Panc1 (cell line): ENCODE data around the gene ADAMTS7. TPM values are rescaled to one million over a fixed set of nuclear protein-coding genes. Genes with fewer than 3 reads are reported as not detected.

Experiments used
- ATAC-seq: fragments of 200-7000 bp; cut with Tn5 transposase; 2 replicates; pipeline ENCODE4 v1.9.1; 2020; ENCODE audit warnings: mild to moderate bottlenecking, moderate library complexity
- BruUV-seq: library from RNA; stranded (reverse); fragments of 400-500 nt; replicated peaks from 2 replicates; lab custom pipeline; 2021; lab: Mats Ljungman, UMichigan
- CTCF ChIA-PET: fragments of 300-600 bp; sonication (Branson Sonifier 250); formaldehyde crosslinking; loops from one replicate; lab custom pipeline; 2022; ENCODE audit warnings: antibody characterized with exemption; lab: Charles Lee
- POLR2A ChIA-PET: fragments of 300-600 bp; sonication (Branson Sonifier 250); formaldehyde crosslinking; loops from one replicate; lab custom pipeline; 2022; ENCODE audit warnings: antibody characterized with exemption; lab: Charles Lee
- DNase-seq: peaks from one replicate; pipeline ENCODE4 v3.0.0-alpha.2; 2010; ENCODE audit warnings: low read depth, low spot score
- H3K27ac ChIP-seq: 2 replicates; pipeline ENCODE4 v1.5.1; 2011; ENCODE audit warnings: mild to moderate bottlenecking, low read length, inconsistent platforms
- H3K27me3 ChIP-seq: fragments of 200-500 bp; sonication (Bioruptor generic); 2 replicates; pipeline ENCODE4 v1.6.0; 2014; ENCODE audit warnings: low read length, inconsistent platforms; ENCODE audit not compliant: control insufficient read depth, insufficient read depth
- H3K36me3 ChIP-seq: fragments of 200-500 bp; sonication (Bioruptor generic); 2 replicates; pipeline ENCODE4 v1.5.1; 2014; ENCODE audit warnings: inconsistent platforms, mild to moderate bottlenecking, low read length, moderate library complexity; ENCODE audit not compliant: control insufficient read depth, insufficient read depth
- H3K4me1 ChIP-seq: 2 replicates; pipeline ENCODE4 v1.5.1; 2011; ENCODE audit warnings: inconsistent platforms, mild to moderate bottlenecking, low read length, moderate library complexity; ENCODE audit not compliant: control insufficient read depth, insufficient read depth
- H3K4me3 ChIP-seq, 2 experiments: 2 replicates each; pipeline ENCODE4 v1.5.1; 2011 to 2012; ENCODE audit warnings: low read depth in 2 of 2, low read length in 2 of 2, mild to moderate bottlenecking in 2 of 2, inconsistent platforms in 1 of 2, moderate library complexity in 1 of 2
- H3K9me3 ChIP-seq: fragments of 200-500 bp; sonication (Bioruptor generic); 2 replicates; pipeline ENCODE4 v1.5.1; 2014; ENCODE audit warnings: low read depth, mild to moderate bottlenecking, inconsistent platforms, low read length, moderate library complexity; ENCODE audit not compliant: control insufficient read depth, insufficient read depth
- CTCF ChIP-seq: fragments of 450-650 bp; IDR thresholded peaks from 2 replicates; pipeline ENCODE4 v1.5.1; 2017; ENCODE audit warnings: mild to moderate bottlenecking
- POLR2AphosphoS5 ChIP-seq: IDR thresholded peaks from 2 replicates; pipeline ENCODE4 v1.6.1; 2012; ENCODE audit warnings: mild to moderate bottlenecking, low read depth, low read length, moderate library complexity
- SIN3A ChIP-seq: IDR thresholded peaks from 2 replicates; pipeline ENCODE4 v1.6.1; 2012; ENCODE audit warnings: low read depth, mild to moderate bottlenecking, low read length, moderate library complexity, borderline replicate concordance; ENCODE audit not compliant: insufficient read depth
- TCF7L2 ChIP-seq: IDR thresholded peaks from 2 replicates; pipeline ENCODE4 v1.6.1; 2011; ENCODE audit warnings: mild to moderate bottlenecking, low read depth, low read length, inconsistent platforms
- in situ Hi-C: cut with HindIII; loops from 2 replicates; pipeline ENCODE4 v1.10.0; 2016; ENCODE audit warnings: low sequenced_read_pairs, low pct_unique_long_range_greater_than_20kb
- intact Hi-C: fragments of 100-400 bp; cut with micrococcal nuclease; formaldehyde crosslinking; loops from one replicate; pipeline ENCODE4 v1.10.0; 2022; ENCODE audit not compliant: unreplicated experiment
- total RNA-seq: library from RNA; stranded (reverse); gene quantifications from one replicate; pipeline ENCODE4 v1.2.1, GENCODE V29; 2021; ENCODE audit not compliant: unreplicated experiment
- TF ChIP-seq, protein P1 (sequence below), 2 experiments: IDR thresholded peaks; 2 replicates each; pipeline ENCODE4 v1.6.1; 2011 to 2012; ENCODE audit warnings: low read depth in 2 of 2, control low read depth in 1 of 2, low read length in 1 of 2, mild to moderate bottlenecking in 1 of 2, moderate library complexity in 1 of 2; ENCODE audit not compliant: insufficient read depth in 1 of 2

Gene ADAMTS7
- total RNA-seq, 1 experiment from 2014 or later, result 1.0 TPM

DNA sequence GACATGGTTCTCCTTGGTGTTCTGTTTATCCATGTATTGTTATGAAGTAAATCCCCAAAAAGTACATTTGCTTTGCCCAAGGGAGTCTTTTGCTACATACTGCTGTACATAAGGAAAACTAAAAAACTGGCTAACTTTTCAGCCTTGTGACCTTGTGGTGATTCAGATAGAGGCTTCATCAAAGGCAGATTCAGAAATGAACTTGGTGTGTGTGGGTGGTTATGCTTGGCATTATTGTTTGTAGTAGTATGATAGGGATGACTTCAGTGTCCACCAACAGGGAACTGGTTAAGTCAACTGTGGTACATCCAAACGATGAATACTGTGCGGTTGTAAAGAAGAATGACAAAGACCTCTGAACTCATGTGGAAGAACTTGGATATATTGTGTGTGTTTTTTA, 94.6 kb downstream of the ADAMTS7 start:
- no TSS peak for BruUV-seq
- ATAC-seq (no peak), DNase-seq (no peak)
- TF ChIP-seq POLR2AphosphoS5 (no peak), SIN3A (no peak), TCF7L2 (no peak), CTCF (no peak)
- TF ChIP-seq, protein P1, sequence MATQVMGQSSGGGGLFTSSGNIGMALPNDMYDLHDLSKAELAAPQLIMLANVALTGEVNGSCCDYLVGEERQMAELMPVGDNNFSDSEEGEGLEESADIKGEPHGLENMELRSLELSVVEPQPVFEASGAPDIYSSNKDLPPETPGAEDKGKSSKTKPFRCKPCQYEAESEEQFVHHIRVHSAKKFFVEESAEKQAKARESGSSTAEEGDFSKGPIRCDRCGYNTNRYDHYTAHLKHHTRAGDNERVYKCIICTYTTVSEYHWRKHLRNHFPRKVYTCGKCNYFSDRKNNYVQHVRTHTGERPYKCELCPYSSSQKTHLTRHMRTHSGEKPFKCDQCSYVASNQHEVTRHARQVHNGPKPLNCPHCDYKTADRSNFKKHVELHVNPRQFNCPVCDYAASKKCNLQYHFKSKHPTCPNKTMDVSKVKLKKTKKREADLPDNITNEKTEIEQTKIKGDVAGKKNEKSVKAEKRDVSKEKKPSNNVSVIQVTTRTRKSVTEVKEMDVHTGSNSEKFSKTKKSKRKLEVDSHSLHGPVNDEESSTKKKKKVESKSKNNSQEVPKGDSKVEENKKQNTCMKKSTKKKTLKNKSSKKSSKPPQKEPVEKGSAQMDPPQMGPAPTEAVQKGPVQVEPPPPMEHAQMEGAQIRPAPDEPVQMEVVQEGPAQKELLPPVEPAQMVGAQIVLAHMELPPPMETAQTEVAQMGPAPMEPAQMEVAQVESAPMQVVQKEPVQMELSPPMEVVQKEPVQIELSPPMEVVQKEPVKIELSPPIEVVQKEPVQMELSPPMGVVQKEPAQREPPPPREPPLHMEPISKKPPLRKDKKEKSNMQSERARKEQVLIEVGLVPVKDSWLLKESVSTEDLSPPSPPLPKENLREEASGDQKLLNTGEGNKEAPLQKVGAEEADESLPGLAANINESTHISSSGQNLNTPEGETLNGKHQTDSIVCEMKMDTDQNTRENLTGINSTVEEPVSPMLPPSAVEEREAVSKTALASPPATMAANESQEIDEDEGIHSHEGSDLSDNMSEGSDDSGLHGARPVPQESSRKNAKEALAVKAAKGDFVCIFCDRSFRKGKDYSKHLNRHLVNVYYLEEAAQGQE (IDR thresholded peaks at IDR 0.05; ENCODE audit: insufficient read depth in 1 of 2, low read depth in 2 of 2, low read length in 1 of 2), result no peak
- intact Hi-C loops (no loop called here), in situ Hi-C loops (no loop called here)
- Histone ChIP-seq H3K27me3 (peaks cover 2% of the 10 kb centered on the region; the same call in 1 of the 2 replicates), H3K4me1 (no peaks in the 10 kb centered on the region), H3K27ac (no peak overlapping the region), H3K9me3 (no peaks in the 10 kb centered on the region), H3K4me3 (no peak overlapping the region), H3K36me3 (no peaks in the 10 kb centered on the region)
- POLR2A ChIA-PET, result no interaction called here
- CTCF ChIA-PET, result no interaction called here

DNA sequence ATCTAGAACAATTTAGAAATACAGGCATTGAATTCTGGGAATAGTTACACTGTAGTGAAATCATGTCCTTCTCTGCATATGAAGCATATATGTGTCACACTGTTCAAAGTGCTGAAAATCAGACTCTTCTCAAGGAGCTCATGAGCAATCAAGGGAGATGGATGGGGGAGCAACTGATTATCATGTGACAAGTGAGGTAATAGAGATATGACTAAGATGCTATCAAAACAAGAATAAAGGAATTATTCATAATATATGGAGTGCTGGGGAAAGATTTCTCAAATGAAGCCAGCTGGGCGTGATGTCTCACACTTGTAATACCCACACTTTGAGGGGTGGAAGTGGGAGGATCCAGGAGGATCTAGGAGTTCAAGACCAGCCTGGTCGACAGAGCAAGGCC, 95.3 kb downstream of the ADAMTS7 start:
- Histone ChIP-seq H3K4me1 (no peaks in the 10 kb centered on the region), H3K27ac (no peak overlapping the region), H3K36me3 (no peaks in the 10 kb centered on the region), H3K27me3 (peaks cover 2% of the 10 kb centered on the region; the same call in 1 of the 2 replicates), H3K9me3 (no peaks in the 10 kb centered on the region), H3K4me3 (no peak overlapping the region)
- ATAC-seq (no peak), DNase-seq (no peak)
- BruUV-seq, result no TSS peak
- ChIA-PET CTCF (interaction anchor here (1.0 kb wide), 1 partner anchor 22 kb away, joined by 3 read pairs; no protein-coding TSS in a partner anchor), POLR2A (no interaction called here)
- intact Hi-C loops, result no loop called here
- TF ChIP-seq, protein P1 (IDR thresholded peaks at IDR 0.05; ENCODE audit: insufficient read depth in 1 of 2, low read depth in 2 of 2, low read length in 1 of 2), result no peak
- TF ChIP-seq TCF7L2 (no peak), POLR2AphosphoS5 (no peak), CTCF (no peak), SIN3A (no peak)
- in situ Hi-C loops, result no loop called here
